GM21619 (cell line): ENCODE measurements around the gene HEG1.

ENCODE experiments used
- ATAC-seq: cut with Tn5 transposase; IDR thresholded peaks from one replicate; pipeline ENCODE4 v1.9.1; 2021; ENCODE audit not compliant: unreplicated experiment

The HEG1 gene

DNA sequence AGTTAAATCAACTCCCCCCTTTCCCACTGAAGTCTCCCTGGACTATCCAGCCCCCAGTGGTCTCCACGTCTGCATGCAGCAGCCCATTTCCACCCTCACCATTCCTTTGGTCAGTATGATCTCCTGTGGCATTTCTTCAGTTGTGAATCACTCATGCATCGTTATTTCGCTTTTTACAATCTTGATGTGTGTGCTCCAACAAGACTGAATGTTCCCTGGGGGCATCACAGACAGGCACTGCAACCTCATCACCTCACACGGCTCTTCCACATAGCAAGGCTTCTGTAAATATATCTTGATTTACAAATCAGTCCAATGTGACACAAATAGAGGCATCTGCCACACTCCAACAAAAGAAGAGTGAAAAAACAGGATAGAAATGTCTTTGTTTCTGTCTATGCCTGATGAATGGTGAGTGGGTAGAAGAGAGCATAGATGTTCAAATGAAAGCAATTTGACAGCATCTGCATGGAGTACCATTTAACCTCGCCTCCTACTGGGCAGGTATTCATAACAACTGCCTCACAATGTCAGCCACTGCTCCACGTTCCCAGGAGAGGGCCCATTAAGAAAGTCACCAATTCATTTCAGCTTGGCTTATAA lies 5.2 kb downstream of the HEG1 start:
- no peak for ATAC-seq

GRCh38 chr3:125048282-125048681 lies 7.5 kb downstream of the HEG1 start:
- no peak for ATAC-seq

DNA sequence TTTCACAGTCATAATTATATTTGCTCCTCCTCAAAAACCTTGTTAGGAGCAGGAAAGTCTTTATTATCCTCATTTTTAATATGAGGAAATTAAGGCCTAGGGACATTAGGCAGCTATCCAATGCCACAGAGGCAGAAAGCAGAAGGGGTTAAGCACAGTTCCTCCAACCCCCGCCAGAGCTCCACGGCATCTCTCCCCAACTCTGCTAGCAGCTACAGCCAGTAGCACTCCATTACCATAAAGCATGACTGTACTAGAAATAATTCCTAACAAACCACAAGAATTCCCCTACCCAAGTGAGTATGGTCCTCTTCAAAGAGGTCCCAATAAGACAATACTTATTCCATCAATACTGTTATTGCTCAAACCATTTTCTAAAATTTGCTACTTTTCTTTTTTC lies 9.8 kb downstream of the HEG1 start:
- no peak for ATAC-seq

GRCh38 chr3:125045194-125045593 lies 10.6 kb downstream of the HEG1 start:
- no peak for ATAC-seq

GRCh38 chr3:125043599-125044151 lies 12.1 kb downstream of the HEG1 start:
- no peak for ATAC-seq

DNA sequence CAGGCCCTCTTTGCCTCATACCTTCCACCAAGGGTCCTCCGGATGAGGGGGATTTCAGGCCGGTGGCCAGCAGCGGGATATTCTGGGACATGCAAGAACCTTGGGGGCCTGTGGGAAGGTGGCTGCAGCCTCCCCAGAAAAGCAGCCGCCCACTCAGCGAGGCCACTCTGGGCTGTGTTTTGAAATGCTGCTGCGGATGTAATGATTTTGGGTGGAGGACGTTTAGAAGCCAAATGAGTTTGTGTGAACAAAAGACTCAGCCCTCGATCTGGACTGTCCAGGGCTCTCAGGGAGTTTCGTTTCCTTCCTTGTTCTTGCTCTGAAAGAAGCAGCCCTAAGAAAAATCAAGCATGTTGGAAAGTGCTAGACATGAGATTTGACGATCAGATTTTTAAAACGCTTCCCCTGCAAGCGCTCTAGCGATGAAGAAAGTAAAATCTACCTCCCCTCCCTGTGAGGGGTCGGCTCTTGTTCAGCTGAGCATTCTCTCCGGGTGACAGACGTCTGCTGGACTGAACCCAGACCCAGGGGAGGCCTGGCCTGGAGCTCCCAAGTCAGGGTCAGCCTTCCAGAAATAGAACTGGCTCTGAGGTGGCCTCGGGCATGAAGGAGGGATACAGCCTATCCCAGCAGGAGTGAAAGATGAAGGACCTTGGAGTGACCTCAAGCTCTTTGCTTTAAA lies 12.9 kb downstream of the HEG1 start:
- no peak for ATAC-seq

DNA sequence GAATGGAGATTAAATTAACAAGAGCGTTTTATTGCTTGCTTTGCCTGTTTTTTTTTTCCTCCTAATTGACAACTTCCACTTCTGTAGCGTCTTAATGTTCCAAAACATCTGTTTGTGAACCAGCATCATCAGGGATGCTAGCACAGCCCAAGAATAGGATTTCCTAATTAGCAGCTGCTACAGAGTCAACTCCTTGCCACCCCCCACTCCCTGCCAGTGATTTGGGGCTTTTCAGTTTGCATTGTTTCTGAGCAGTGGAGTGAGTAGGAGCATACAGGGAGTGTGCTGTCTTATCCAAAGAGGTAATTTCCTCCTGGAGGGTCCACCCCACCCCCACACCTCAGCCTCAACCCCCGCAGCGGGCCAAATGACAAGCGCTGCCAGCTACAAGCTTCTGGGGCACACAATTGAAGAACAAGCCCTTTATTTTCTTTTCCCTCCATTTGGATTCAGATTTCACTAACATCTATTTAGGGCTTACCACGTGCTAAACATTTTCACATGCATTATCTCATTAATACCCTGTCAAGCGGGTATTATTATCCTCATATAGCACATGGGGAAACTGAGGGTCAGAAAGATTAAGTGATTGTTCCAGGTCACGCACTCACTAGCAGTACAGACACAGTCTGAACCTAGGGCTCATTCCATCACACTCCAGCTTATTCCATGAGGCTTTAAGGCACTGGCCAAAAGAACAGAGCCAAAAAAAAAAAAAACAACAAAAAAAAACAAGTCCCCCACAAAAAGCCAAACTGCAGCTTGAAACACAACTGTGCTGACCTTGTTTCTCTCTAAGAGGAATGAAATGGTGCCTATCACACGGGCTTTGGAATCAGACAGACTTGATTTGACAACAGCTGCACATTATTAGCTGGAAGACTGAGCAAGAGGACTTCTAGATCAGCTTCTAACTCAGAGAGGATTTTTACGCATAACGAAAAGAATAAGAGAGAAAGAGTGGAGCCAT lies 16.4 kb downstream of the HEG1 start:
- ATAC-seq: no peak

DNA sequence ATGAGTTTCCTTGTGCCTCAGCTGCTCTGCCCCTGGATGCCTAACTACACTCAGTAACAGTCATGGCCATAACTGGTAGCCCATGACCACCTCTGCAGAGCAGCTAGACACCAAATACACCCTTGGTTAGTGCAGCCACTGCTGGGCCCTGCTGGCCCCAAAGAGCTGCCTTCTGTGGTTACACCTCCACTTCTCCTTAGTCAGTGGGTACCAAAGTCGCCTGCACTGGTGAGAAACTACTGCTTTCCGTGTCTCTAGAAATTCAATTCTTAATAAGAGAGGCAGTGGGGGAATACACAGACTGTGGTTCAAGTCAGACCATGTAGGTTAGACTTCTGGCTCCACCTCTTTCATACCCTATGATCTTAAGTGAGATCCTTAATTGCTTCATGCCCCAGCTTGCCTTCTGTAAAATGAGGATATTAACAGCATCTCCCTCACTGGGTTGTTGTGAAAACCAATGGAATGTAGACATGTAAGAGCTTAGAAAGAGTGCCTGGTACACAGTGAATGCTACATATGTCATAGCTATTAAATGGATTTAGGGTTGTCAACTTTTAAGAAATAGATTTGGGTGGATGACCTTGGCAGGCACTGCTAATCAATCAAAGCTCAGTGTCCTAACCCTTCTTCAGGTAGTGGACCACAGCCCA lies 18.2 kb downstream of the HEG1 start:
- no peak for ATAC-seq

DNA sequence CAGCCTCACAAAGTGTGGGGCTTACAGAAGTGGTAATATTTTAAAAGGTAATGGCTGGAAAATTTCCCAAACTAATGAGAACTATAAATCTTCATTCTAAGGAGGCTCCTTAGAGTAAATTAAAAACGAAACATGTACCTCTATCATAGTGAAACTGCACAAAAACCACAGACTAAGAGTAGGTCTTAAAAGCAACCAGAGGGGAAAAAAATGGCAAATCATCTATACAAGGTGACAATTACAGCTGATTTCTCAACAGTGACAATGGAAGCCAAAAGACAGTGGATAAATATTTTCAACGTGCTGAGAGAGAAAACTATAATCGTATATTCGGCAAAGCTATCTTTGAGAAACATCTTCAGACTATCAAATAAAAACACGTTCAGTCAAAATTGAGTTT lies 20.6 kb downstream of the HEG1 start:
- ATAC-seq: peak; percentile 74

GRCh38 chr3:125033616-125034015 lies 22.2 kb downstream of the HEG1 start:
- no peak for ATAC-seq

- no peak for ATAC-seq
These were observed 22.7 kb downstream of the HEG1 start for GRCh38 chr3:125033135-125033534.

DNA sequence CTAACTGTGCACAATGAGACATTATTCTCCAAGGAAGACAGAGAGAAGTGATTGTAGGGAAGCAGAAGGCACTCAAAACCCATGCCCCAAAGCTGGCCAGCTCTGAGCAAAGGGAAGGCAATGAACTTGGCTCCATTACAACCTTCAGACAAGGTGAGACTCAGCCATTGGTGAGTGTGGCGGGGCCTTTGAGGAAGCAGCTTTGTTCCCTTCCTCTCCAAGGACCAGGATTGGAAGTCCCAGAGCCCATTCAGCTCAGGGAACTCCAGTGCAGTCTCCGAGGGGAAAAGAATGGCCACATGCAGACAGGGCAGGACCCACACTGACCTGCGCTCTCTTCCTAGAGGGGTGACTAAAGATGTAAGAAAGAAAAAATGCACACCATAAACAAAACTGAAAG lies 23.1 kb downstream of the HEG1 start:
- ATAC-seq: no peak

DNA sequence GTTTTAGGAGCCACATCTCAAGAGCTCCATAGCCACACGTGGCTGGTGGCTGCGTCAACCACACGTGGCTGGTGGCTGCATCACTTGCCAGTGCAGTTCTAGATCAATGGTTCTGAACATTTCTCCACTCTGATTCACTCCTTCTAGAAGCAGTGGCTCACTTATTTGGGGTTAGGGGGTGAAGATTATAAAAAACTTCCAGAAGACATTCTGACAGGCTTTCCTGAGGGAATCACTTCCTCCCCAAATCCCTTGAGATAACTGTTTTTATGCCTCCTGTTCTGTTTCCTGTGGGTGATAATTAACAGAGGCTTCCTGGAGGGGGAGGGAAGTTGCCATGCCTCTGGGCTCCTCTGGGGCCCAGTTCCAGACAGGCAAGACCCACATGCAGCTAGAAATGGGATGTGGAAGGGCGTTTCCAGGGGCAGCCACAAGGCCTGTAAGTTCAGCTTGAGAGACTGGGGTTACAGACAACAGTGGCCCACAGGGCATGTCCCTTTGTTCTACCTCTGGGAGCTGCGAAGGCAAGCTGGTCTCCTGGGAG lies 23.6 kb downstream of the HEG1 start:
- no peak for ATAC-seq

DNA sequence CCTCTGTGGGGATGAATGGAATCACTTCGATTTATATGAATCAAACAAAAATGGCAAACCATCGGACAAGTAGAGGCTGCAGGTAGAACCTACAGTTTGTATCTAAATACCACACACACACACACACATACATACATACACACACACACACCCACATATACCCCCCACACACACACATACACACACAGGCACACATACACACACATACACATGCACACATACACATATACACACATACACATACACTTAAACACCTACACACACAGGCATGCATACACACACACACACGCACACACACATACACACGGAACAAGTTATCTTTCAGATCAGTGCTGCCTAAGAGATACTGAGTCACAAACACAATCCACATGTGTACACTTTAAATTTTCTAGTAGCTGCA lies 24.3 kb downstream of the HEG1 start:
- no peak for ATAC-seq

DNA sequence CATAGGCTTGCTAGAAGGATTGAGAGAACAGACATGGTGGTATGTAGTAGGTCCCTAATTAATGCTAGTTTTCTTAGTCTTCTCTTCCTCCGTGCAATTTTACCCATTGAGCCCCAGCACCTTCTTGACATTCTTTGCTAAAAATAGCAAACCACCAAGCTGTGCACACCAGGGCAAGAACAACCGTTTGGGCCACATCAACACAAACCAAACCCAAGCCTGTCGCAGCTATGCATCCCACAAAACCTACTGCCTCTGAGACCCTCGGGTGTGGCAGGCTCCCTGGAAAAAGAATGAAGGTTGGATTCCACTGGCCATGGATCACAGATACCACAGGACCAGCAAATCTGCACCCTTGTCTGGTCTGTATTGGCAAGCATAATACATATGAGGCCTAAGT lies 27.1 kb downstream of the HEG1 start:
- no peak for ATAC-seq

- no peak for ATAC-seq
These were observed 30.2 kb downstream of the HEG1 start for GRCh38 chr3:125025642-125026041.

- ATAC-seq: no peak
These were observed 31.0 kb downstream of the HEG1 start for GRCh38 chr3:125024817-125025216.

DNA sequence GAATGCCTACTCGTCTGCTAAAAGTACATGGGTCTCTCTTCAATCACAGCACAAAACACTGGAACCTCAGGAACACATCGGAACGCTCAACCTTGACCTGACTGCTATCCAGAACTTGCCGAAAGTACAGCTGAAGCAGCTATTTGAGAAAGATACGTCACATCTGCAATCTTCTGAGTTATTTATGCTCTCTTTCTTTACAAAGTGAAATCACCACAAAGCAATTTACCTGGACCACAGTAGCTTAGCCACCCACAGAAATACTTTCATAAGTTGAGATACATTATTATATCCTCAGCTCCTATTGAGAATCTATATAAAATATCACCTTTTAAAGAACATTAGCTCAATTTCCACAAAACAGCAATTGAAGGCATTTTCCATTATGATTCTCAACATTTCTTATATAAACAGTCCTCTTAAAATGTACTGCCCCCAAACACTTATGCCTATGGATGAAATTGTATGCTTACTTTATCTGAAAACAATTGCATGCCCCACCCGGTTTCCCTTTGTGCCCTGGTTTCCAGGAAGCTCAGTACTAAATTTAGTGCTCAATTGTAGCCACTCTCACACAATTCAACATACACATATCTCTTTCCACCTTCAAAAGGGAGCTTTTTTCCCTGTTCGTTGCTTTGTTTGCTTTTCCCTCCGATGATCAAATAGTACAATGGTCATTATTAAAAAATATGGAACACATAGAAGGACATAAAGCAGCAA lies 31.8 kb downstream of the HEG1 start:
- no peak for ATAC-seq

DNA sequence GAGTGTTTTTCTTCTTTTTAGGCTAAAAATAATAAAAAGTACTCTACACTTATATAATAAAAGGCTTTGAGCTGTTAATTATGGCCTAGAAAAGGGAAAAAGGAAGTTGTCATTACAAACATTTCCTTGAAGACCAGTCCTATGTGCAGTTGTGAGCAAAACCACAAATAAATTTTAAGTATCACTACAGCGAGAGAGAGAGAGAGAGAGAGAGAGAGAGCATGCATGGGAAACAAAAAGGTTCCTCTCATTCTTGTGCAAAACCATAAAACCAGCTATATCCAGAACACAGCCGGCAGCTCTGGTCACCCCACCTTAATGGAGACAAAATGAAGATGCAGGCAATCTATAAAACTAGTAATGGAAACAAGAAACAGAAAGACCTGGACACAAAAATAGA lies 33.6 kb downstream of the HEG1 start:
- no peak for ATAC-seq

DNA sequence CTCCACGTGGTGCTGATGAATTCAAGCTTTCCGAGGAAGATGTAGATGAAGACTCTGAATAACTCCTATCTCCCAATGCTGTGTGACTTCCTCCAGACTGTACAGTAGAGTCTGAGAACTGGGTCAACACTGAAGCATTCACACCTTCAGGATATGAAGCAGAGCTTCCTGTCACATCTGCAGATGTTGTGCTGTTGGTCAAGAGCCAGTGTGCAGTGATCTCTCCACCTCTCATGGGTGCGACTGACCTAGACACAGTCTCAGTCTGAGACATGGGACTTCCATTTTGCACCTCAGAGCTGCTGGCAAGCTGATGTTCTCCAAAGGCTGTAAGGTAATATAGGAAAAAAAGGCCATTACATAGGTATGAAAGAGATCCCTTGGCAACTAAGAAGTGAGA lies 36.5 kb downstream of the HEG1 start:
- no peak for ATAC-seq
